DMS53 (cell line): ENCODE results near the gene SUMO3.

Experiments
- DNase-seq: peaks from one replicate; lab custom pipeline; 2025; lab: John Stamatoyannopoulos, UW

Gene SUMO3

DNA sequence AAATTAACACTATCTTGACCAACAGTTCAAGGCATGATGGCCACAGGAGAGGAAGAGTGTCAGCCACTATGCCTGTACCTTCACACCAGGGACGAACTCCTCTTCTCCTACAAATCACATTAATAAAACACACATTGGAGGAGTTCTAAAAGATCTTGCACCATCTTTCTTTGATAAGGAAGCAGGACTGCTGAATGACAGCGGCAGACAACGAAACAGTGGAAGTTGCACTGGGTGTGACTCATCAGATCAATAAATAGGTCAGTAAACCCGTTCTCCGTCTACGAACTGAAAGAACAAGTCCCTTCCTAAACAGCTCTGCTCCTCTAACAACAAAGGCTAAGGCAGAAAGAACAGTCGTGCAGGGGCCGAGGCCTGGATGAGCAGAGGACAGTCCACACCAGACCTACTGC lies 39.4 kb downstream of the SUMO3 start:
- peak; percentile 78 for DNase-seq

DNA sequence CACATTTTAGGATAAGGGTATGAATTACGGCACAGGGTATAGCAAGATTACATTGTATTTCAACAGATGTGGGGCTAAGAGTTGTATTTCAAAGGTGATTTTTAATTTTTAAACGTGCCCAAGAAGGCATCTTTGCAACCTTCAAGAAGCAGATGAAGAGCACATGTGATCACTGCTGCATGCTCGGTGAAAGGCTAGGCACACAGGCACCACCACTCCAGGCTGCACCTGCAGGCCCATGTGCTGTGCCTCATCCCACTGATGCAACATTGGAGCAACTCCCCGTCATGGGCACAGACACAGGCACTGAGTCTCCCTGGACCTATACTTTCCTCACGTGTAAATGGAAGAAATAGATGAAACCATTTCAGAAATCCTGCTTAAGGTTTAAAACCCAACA lies 39.8 kb downstream of the SUMO3 start:
- peak; percentile 62 for DNase-seq

DNA sequence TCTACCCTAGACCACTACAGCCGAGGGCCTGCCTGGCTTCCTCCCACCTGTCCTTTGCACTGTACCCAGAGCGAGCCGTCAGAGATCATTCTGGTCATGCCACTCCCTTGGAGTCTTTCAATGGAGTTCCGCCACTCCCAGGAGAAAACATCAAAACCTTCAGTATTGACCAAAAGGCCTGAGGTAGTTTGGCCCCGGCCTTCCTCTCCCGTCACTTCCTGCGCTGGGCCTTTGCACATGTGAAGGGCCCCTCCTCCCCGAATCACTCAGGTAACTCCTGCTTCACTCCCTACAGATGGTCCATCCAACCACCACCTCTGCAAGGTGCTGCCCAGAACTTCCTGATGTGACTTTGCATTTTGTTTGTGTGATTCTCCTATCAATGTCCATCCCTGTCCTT lies 42.9 kb downstream of the SUMO3 start:
- no peak for DNase-seq

DNA sequence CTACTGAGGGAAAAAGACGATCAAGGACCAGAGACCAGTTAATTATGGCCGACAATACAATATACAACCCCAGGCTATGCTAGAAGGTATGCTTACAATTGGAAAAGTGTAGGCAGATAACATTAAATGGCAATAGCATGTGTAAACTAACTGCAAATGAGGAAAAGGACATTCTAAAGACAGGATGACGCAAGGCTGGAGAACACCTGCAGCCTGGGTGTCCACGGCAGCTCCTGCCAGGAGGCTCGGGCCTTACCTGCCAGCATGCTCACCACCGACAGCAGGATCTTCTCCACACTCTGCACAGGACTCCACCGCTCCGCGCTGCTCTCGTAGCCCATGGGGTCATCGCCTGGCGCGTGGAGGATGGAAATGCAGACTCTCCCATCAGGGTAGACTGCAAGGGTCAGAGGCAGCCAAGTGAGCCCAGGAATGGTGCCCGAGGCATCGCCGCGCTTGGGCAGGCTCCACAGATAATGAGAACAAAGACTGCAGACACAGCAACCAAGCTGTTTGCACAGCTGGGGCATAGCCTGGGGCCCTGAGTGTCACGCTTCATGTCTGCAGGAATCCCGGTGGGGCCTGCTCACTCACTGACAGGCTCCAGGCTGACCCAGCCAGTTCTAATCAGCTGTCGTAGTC lies 44.5 kb downstream of the SUMO3 start:
- peak; percentile 93 for DNase-seq

DNA sequence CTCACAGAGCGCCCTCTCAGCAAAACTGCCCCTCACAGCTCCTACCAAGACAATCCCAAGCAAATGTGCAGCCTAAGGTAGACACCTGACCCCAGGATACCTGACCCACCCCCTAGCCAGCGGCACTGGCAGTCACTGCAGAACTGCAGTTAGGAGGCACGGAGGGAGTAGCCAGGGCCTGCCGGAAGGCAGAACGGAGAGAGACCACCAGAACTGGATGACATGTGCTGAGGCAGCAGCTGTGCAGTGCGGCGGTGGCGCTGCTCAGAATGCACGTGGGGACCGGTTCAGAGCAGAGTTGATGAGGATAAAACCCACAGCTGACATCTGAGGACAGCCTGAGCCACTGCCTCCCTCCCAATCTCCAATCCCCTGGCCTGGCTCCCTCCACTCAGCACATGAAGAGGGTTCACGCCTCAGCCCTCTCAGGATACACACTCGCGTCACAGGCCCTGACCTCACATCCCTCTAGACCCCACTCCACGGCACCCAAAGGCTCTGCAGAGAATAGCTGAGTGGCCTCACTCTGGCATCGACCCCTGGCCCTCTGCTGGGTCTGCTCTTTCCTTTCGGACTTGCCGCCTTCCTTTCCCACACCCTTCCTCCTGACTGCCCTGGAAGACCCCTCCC lies 45.9 kb downstream of the SUMO3 start:
- DNase-seq, result no peak

DNA sequence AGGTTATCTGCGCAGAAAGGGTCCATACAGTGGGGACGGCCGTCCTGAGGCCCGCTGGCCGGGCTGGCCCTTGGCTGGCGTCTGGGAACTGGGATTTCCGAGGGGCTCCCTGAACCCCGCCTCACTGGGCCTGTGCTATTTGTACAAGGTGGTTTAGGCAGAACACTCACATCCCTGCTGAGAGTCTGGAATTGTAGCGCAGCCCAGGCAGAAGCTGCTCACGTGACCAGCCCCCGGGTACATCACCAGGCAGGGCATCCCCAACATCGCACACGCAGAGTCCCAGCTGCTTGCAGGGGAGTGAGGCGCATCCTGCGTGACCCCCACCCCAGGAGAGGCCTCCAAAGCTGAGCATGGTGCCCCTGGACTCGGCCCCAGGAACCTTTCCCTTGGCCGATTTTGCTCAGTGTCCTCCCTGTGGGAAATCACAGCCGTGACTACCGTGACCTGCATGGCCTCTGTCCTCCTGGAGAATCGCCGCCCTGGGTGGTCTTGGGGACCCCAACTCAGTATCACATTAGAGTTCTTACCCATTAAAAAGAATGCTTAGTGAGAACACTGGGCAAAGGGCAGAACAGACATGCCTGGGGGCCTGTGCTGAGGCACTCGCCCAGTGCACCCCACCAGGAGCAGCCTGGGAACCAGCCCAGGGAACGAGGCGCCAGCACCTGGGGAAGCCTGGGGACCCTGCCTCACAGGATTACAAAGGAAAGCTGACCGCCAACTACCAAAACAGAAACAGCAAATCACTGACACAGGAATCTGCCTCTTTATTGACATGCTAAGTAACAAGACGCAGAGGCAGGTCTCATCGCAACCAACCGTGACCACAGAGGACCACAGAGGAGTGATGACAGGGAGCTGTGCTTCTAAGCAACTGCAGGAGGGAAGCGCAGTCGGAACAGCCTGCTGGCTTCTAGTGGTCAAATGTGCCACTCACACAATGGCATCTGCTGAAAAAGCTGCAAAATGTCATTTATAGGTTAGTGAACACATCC lies 49.7 kb downstream of the SUMO3 start:
- DNase-seq, result no peak

DNA sequence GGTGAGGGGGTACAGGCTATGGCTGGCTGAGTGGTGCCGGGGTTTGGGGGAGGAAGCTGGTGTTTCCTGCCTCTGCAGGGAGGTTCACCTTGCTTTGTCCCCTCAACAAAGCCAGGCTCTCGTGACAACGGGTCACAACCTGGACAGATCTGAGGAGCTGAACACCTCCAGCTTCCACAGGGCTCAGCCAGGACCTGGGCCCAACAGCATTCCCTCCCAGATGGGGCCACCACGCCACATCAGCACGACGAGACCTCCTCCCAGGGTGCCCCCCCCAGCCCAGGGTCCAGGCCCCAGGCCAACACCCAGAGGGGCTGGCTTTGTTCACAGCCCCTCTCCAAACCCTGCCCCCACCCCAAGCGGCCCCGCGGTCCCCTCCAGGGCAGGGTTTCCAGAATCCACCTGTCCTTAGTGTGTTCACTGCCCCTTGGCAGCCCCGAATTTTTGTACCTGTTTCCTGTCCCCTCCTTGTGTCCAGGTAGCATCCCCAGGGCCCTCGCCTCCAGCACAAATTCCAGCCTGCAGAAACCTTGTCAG lies 51.0 kb downstream of the SUMO3 start:
- DNase-seq, result peak; percentile 6

DNA sequence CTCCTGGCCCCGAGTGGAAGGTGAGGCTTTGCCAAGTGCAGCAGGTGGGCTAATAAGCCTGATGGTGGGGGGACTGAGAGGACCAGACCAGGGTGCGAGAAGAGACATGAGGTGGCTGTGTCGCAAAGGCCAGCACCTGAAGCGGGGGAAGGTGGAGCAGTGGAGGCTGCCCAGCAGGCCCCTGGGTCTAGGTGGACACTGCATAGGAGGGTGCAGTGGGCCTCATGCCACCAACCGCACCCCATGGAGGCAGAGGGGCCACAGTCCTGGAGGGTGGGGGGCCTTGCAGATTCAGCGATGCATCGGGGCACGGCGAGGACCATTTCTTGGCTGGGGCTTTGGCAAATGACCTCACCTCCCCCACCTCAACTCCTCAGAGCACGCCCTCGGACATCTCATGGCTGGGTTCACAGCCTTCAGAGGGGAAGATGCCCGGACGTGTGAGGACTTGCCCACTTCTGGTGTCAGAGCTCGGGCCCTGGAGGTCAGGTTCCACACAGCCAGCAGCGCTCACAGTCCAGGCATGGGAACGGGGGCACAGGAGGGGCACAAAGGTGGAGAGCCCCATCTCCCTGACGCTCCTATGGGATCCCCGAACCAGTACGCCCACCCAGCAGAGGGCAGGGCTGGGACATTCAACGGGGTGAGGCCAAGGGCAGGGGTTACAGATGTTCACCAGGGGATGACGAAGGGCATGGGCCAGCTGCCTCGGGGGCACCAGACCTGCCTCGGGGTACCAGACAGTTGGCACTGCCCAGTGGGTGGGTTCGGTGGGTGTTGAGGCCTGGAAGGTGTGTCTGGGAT lies 51.6 kb downstream of the SUMO3 start:
- no peak for DNase-seq

DNA sequence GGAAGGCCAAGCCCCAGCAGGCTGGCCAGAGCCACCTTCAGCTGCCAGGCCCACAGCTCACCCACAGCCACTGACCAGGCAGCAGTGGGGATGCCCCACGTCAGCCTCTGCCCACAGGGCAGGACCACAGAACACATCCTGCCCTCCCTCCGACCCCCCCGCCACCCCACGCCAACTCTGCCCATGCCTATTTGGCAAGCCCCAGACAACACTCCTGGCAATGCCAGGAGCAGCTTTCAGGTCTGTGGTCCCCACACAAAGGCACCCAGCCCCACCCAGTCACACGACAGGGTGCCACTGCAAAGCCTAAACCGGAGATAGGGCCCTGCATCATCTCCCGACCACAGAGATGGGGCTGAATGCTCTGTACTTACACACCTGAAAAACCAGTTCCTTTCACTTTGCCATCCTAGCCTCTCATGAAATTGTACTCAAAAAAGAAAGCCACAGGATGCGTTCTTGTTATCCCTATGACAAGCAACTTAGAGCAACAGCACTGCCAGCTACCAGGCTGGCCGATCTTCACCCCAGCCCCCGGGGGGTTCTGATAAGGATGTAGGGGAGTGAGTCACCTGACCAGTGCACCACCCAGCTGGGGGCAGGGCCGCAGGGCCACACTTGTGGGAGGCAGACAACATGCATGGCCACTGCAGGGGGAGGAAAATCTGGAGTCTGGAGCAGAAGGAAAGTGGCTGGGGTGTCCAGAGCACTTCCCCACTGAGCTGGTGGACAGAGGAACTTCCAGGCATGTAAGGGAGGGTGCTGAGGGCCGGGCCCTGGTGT lies 52.4 kb downstream of the SUMO3 start:
- peak; percentile 75 for DNase-seq

DNA sequence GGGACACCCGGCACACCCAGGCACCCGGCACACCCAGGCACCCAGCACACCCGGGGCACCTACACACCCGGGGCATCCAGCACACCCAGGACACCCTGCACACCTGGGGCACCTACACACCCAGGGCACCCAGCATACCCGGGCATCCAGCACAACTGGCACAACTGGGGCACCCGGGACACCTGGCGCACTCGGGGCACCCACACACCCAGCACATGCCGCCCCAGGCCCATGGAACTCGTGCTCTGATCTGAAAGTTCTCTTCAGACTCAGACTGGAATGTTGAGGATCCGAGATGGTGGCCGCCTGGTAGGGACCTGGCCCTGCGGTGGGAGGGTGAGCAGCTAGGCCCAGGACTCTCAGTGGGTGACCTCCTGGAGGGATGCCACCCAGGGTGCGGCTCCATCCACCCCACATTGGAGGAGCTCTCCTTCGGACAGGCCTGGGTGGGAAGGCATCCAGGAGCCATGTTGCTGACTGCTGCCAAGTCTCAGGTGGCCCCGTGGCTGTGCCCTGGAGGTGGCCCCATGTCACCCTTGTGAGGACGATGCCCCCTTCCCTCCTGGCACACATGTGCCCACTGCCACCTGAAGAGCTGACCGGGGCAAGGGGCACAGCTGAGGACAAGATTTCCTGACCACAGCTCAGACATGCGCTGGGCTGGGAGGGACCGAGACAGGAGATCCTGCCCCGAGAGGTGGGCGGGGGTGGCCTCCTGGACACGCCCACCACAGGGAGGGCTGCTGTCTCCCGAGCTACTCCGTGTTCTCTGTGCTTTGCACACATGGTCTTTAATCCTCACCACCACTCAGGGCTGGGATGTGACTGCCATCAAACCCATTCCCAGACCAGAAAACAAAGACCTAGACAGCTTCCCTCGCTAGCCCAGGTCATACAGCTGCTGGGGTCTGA lies 53.3 kb downstream of the SUMO3 start:
- peak; percentile 25 for DNase-seq

DNA sequence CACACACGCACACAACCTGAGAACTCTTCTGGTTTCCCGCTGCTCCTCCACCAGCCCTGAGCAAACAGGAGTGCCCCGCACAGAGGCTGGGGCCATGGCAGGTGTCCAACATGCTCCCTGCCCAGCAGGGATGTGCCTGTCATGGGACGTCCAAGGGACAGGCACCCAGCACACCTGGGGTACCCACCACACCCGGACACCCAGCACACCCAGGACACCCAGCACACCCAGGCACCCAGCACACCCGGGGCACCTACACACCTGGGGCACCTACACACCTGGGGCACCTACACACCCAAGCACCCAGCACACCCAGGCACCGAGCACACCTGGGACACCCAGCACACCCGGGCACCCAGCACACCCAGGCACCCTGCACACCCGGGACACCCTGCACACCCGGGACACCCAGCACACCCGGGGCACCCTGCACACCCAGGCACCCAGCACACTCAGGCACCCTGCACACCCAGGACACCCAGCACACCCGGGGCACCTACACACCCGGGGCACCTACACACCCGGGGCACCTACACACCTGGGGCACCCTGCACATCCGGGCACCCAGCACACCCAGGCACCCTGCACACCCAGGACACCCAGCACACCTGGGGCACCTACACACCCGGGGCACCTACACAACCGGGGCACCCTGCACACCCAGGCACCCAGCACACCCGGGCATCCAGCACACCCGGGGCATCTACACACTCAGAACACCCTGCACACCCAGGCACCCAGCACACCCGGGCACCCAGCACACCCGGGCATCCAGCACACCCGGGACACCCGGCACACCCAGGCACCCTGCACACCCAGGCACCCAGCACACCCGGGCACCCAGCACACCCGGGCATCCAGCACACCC lies 54.2 kb downstream of the SUMO3 start:
- peak; percentile 47 for DNase-seq

DNA sequence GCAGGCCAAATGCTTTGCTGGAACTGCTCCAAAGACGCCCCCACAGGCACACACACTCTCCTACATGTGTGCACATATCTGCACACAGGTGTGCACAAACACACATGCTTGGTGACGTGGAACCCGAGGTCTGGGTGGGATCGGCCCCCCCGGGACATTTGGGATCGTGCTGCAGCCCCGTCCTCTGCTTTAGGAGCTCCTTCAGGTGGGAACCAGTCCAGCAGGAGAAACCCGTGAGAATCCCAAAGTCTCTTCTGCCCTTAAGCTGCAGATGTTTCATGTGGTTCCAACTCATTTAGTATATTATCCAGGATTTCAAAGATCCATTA lies 54.8 kb downstream of the SUMO3 start:
- DNase-seq, result no peak

DNA sequence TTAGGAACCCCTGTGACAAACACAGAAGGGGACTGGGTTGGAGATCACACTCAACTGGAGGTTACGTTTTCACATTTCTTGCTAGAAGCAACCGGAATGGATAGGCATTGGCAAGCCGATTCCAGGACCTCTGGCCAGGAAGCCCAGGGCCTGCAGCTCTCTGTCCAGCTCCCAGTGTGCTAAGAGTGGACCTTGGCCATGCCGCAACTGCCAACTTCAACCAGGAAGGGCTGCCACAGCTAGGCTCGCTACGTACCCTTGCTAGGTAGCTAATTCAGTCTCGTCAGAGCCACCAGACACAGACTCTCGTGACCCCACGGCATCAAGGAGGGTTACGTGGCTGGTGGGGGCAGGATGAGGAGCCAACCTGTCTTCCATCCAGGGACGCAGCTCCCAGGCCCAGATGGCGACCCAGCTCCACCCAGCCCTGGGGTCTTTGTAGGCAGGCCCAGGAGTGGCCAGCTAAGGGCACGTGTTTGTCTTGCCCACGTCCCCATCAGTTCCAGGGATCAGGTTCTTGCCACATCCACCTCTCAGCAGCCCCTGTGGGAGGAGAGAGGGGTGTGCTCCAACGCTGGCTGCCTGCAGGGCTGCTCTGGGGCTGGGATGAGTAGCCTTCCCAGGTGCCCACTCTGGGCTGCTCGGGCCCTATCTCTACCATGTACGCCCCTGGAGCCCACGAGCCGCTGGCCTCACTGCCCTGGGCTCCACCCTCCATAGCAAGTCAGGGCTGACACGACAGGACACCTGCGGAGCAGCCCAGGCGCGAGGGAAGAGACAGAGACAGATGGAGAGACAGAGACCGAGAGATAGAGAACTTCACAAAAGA lies 55.4 kb downstream of the SUMO3 start:
- DNase-seq, result no peak

DNA sequence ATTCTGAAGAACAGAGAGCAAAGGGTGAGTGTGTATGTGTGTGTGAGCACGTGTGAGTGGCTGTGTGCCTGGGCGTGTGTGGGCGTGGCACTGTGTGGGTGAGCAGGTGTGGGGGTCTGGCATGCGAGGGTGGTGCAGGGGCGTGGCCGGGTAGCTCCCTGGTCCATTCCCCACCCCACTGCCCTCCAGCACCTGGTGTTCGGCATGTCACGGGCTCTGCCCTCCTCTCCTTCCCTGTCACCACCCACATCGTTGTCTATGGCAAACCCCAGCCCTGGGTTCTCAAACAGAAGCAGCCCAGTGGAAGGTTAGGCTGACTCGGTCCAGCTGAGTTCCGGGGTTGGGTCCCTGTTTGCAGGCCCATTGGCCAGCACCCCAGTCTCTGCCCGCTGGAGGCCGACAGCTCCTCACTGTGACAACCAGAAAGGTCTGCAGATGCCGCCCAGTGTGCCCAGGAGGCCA lies 56.1 kb downstream of the SUMO3 start:
- peak; percentile 32 for DNase-seq

DNA sequence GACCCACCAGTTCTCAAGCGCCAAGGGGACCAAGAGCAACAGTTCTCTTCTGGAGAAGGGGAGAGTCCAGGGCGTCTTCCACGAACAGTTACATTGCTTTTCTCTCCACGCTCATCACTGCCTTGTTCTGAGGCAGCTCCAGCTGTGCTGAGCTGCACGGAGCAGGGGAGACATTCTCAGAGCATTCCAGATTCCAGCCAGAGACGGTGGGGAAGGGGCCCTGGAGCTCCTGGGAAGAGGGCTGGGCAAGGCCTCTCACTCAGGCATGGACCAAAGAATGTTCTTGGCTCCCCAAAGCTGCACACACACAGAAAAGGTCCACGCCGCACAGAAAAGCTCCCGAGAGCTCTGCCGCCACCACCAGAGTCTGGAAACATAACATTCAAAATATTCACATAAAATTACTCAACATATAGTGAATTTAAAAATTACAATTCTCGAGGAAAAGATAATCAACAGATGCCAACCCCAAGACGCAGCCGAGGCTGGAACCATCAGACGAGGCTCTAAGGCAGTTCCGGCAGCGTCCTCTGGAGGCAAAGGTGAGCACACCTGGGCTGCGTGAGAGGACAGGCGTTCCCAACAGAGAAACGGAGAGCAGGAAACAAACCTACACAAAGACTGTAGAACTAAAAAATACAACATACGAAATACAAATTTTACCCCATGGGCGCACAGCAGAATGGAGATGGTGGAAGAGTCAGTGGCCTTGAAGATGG lies 56.7 kb downstream of the SUMO3 start:
- peak; percentile 79 for DNase-seq

DNA sequence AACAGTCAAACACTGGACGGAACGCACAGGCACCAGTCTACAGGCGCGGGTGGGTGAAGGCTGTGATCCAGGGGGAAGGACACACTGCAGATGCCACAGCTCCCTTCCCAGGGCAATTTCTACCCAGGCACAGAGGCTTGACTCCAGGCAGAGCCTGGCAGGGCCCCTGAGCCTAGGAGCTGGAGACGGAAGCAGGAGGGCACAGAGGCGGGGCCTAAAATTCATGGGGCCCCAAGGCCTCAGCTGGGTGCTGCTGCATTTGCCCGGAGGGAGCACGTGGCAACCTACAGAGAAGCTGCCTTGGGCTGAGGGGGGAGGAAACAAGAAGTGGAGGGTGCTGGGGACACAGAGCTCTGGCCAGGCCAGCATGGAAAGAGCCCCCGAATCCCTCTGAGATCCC lies 57.5 kb downstream of the SUMO3 start:
- no peak for DNase-seq

DNA sequence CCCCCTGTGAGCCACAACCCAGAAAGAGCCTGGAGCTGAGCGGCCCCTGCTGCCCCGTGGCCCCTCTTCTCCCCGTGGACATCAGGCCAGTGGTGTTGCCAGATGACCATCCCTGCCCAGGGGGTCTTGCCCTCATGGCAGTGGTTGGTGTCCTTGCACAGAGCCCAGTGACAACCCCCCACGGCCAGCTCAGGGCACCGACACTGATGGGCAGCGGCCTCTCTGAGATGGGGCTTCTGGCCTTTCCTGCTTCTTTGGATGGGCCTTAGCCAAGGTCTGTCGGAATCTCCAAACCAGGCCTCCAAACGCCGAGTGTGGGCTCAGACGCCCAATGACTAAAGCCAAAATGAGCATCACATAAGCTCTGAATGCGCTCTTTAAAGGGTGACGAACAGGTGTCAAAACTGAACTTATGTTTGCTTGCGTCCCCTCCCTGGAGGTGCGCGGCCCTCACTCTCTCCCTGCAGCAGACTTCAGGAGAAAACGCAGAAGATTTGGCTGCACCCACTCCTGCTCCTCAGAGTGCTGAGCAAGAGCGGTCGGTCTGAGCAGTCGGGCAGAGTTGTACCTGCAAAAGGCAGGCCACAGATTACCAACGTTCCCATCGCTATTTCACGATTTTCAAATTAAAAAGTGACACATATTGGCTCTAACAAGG lies 58.1 kb downstream of the SUMO3 start:
- DNase-seq, result no peak
